Measurements from ENCODE around the gene SLC10A7. TPM values are rescaled to one million over a fixed set of nuclear protein-coding genes. Genes with fewer than 3 reads are reported as not detected.

Gene SLC10A7
- total and polyA plus RNA-seq, 2 of the 8 experiments (the other 6 are each of a cell fraction or from before 2014, with no cell fraction given): 2.5 to 2.9 TPM

GRCh38 chr4:146498291-146498690 is 23.4 kb downstream of the SLC10A7 start (continued):
- TF ChIP-seq CTCF (IDR thresholded peaks at IDR 0.05; ENCODE audit: control extremely low read depth in 1 of 3, insufficient read depth in 1 of 3, low read depth in 1 of 3, low read length in 3 of 3) (no peak), CHD1 (IDR thresholded peaks at IDR 0.05; ENCODE audit: low read depth, low read length) (no peak), ASH2L (IDR thresholded peaks at IDR 0.05; ENCODE audit: low read length) (no peak), BACH1 (IDR thresholded peaks at IDR 0.05; ENCODE audit: low read length) (no peak), NRF1 (IDR thresholded peaks at IDR 0.05; ENCODE audit: low read depth, low read length) (no peak)
